HG02759 (cell line): ENCODE results near the gene OPHN1.
"Not testable (repeated sequence)": the region's sequence is repeated elsewhere in the genome, so short reads cannot be mapped to it uniquely, and the experiment has no call there.

ENCODE experiments used
- ATAC-seq: cut with Tn5 transposase; IDR thresholded peaks from one replicate; pipeline ENCODE4 v1.9.1; 2021; ENCODE audit warnings: mild to moderate bottlenecking, moderate library complexity; ENCODE audit not compliant: unreplicated experiment

Gene OPHN1

GRCh38 chrX:68083510-68083909 lies 349.8 kb downstream of the OPHN1 start:
- ATAC-seq: no peak

- no peak for ATAC-seq
Observed at GRCh38 chrX:68079961-68080360, 353.3 kb downstream of the OPHN1 start.

GRCh38 chrX:68078801-68079200 lies 354.5 kb downstream of the OPHN1 start:
- ATAC-seq: not testable (repeated sequence)

GRCh38 chrX:68077378-68077777 lies 355.9 kb downstream of the OPHN1 start:
- no peak for ATAC-seq

GRCh38 chrX:68072041-68072440 lies 361.3 kb downstream of the OPHN1 start:
- ATAC-seq: no peak

DNA sequence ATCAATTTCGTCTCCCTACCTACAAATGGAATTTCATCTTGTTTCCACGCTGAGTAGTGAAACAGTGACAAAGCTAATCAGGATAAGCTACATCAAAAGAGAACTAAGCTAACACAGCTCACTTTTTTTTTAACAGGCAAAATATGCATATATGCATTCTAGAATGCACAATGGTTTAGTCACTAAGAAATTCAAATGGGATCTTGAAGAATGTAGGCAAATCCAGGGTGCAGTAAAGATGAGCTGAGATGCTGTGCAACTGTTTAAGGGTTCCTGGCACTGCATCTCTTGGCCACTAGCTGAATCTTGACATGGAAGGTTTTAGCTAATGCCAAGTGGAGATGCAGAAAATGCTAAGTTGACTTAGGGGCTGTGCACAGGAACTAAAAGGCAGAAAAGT lies 363.2 kb downstream of the OPHN1 start:
- ATAC-seq: not testable (repeated sequence)

DNA sequence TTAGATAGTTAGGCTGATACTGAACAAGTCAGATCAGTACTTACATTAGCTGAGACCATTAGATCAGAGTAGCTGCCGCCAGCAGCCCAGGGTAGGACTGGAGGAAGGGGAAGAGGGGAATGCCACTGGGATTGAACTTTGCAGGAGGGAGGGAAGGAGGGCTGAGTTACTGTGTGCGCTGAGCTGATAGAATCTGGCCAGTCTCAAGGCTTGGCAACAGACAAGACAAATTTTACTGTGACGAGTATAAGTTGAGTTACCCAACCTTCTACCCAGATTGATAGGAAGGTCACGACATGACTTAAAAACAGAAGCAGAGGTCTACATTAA lies 372.1 kb downstream of the OPHN1 start:
- no peak for ATAC-seq

DNA sequence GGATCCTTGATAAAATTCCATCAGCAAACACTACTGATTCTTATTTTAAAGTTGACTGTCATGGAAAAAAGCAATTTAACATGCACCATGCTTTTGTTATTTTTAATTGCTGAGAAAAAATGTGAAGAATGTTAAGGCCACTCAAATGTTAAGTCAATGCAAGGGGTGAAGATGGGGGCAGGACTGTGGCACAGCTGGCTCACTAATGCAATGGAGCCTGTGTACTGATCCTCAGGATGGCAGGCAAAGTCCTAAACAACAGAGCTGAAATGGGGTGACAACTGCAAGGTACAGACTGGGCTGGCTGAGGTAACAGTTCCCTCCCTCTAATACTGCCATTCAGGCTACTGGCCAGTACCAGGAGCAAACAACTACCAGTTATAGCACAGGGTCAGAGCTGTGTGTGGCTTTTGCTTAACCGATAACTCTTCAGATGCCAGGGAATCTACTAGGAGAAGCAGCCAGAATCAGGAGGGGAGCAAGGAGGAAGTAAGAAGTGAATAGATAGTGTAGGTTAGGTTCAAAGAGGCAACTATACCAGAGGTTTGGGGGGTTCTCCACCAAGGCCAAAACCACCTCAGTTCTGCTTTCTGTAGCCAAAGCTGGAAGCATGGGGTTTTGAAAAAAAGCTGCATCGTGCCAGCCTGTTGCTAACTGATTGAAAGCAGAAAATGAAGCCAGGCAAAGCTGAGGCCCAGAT lies 372.6 kb downstream of the OPHN1 start:
- ATAC-seq: no peak

DNA sequence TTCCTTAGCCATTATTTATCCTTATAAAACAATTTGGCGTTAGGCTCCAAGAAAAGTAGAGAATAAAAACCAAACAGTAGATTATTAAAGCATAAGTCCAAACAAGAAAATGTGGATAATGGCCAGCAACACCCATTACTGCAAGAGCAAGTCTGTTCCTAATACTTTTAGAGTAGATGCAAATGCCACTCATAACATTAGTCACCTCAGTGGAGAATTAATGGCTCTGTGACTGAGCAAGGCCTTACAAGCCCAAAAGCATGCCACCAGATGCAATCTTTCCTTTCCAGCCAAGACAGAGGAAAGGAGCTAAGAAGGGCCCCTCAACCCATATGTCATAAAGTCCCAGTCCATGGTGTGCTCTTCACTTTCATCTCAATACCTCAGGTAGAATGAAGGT lies 373.8 kb downstream of the OPHN1 start:
- ATAC-seq: no peak

- no peak for ATAC-seq
Observed at GRCh38 chrX:68049466-68049865, 383.8 kb downstream of the OPHN1 start.

GRCh38 chrX:68048774-68049173 lies 384.5 kb downstream of the OPHN1 start:
- no peak for ATAC-seq

DNA sequence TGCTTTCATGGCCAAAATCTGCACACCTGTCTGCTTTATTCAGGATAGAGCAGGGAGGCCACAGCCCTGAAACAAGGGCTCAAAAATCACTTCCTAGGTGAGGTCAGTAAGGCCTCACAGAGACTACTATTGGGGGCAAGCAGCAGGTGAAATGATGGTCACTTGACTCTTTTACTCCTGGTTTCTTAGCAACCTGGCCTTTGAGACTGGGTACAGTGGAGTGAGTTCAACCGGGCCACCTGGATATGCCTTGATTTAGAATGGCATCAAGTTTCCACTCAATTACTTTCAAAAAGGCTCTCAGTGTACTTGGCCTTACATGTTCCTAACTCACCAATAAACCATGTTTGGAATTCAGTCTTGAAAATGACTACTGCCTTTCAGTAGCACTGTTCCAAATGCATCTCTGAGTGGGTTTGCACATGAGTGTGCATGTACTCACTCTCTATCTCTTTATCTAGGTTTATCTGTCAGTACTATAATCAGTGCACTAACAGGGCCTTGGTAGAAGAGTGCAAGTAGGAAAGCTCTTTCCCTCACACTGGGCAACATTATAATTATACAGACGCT lies 388.2 kb downstream of the OPHN1 start:
- ATAC-seq: no peak

- no peak for ATAC-seq
Observed at GRCh38 chrX:68043713-68044438, 389.4 kb downstream of the OPHN1 start.

DNA sequence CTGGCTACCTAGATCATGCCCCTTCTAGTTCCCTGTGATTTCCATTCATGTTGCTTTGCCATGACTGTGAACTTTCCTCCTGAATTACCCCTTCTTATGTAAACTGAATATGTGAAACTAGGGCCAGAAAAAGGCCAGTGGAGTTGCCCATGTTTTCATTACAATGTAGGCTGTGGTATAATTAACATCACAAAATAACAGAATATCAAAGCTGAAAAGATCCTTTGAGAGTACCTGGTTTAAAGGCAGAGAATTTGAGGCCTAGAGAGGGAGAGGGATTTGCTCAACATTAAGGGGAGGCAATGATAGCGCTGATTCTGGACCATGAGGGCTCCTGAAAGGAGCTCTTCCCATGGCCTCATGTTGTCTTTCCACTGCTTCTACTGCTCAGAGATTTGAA lies 392.2 kb downstream of the OPHN1 start:
- no peak for ATAC-seq

DNA sequence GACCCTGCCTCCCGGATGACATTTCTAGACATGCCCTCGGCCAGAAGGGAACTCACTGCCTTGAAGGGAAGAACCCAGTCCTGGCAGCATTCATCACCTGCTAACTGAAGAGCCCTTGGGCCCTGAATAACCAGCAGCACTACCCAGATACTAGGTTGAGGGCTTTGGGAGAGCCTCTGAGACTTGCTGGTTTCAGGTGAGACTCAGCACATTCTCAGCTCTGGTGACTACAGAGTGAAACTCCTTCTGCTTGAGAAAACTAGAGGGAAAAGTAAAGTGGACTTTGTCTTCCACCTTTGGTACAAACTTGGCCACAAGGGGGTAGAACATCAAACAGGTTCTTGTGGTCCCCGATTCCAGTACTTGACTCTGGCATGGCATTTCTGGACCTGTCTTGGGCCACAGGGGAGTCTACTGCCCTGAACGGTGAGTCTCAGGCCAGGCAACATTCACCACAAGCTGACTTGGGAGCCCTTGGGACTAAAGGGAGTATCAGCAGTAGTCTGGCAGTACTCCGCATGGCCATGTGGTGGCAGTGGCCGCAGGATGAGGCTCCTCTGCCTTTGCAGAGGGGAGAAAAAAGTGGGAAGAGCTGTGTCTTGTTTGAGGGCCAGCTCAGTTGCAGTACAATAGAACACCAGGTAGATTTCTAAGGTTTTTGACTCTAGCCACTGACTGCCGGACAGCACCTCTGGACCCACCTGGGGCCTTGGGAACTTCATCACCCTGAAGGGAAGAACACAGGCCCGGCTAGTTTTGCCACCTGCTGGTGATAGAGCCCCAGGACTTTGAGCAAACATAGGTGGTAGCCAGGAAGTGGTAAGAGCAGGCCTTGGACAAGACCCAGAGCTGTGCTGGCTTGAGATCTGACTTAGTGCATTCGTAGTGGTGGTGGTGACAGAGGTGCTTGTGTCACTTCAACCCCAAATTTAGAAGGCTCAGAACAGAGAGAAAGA lies 414.8 kb downstream of the OPHN1 start:
- ATAC-seq: no peak

GRCh38 chrX:67998540-67998939 lies 434.8 kb downstream of the OPHN1 start:
- ATAC-seq: no peak
